GM21526 (cell line): ENCODE data around the gene CCDC74B.
"Not testable (repeated sequence)": the region's sequence is repeated elsewhere in the genome, so short reads cannot be mapped to it uniquely, and the experiment has no call there.

Experiments used
- ATAC-seq: cut with Tn5 transposase; IDR thresholded peaks from one replicate; pipeline ENCODE4 v1.9.1; 2021; ENCODE audit warnings: moderate library complexity; ENCODE audit not compliant: unreplicated experiment, low FRiP score

CCDC74B gene

DNA sequence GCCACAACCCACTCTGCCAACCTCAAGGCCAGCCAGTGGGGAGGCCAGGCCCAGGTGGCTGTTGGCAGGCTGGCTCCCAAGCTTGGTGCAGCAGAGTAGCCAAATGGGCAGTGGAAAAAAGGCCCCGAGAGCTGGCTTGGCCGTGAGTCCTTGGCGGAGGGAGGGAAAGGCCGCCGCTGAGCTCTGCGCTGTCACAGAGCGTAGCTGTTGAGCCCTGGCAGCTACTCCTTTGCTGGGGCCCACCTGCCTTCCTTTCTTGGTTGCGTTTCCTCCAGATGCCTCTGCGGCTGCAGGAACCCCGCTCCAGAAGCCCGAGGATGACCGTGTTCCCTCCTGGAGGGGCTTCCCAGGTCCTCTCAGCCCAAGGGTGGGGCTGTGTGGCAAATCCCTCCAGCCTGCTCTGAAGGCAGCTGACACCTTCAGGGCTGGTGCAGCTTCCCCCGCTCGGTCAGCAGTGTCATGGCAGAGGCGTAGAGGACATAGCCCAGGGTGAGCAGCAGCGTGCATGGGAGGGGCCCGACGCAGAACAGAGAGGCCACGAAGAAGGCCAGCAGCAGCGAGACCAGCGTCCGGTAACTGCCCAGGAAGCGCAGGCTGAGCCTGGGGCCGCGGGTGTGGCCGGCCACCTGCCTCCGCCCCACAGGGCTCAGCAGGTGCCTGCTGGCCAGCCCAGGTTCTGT lies 7.4 kb upstream of the CCDC74B start:
- ATAC-seq: not testable (repeated sequence)

DNA sequence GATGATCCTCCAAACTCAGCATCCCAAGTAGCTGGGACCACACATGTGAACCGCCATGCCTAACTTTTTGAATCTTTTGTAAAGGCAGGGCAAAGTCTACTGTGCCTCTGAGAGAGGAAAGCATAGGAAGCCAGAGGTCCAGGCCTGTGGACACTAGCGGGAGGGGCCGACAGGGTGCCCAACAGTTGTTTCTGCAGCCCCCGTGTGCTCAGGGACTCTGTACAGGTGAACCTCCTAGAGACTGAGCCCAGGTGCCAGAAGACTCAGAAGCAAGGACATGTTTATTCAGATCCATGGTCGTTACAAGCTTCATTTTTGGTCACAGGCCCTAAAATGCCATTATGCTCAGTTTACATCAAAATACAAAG lies 6.2 kb upstream of the CCDC74B start:
- not testable (repeated sequence) for ATAC-seq

DNA sequence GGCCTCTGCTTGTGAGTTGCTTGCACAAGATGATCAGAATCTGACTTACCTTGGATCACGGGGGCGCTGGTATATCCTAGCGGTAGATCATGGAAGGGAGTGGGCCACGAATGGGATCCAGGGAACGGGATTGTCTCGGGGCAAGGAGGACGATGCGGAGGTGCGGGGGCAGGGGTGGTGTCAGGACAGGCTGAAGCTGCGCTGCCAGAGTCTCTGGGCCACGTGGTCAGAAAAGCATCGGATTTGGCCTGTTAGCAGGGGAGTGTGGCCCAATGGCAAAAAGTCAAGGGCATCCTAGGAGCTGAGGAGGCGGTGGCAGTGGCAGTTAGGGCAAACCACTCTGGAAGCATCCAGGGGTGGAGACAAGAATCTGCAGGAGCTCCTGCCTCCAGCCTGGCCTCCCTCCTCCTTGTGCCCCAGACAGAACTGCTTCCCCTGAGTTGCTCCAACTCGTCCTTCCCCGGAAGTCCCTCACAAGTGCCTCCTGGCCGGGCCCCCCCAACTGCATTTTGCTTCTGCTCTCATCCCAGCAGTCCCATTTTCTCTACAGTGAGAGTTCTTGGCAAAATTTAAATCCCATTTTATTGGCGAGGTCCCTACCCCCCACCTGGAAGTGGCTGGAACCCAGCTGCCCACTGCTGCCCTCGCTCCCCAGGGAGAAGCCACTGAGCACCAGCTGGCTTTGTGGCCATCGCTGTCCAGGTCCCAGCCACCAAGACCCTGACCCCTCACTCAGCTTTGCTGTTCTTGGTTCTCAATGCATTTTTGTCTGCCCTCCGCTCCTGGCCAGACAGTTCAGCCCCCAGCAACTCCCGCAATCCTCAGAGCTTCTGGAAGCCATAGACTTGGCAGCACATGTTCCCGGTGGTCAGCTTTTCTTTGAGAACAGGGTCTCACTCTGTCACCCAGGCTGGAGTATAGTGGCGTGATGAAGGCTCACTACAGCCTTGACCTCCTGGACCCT lies 5.6 kb upstream of the CCDC74B start:
- ATAC-seq: no peak

DNA sequence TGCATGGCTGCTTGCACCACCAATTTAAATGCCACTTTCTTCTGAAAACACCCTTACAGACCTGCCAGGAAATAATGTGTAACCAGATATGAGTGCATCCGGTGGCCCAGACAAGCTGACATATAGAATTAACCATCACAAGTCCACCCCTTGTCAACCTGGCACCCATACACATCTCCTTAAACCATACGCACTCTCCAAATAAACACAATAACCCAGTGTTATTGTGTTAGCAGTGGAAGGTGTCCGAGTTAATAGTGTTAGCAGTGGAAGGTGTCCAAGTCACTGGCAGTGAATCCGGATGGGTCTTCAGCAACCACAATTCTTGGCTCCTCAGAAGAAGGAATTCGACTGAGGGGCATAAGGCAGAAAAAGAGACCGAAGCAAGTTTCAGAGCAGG lies 3.6 kb upstream of the CCDC74B start:
- not testable (repeated sequence) for ATAC-seq

DNA sequence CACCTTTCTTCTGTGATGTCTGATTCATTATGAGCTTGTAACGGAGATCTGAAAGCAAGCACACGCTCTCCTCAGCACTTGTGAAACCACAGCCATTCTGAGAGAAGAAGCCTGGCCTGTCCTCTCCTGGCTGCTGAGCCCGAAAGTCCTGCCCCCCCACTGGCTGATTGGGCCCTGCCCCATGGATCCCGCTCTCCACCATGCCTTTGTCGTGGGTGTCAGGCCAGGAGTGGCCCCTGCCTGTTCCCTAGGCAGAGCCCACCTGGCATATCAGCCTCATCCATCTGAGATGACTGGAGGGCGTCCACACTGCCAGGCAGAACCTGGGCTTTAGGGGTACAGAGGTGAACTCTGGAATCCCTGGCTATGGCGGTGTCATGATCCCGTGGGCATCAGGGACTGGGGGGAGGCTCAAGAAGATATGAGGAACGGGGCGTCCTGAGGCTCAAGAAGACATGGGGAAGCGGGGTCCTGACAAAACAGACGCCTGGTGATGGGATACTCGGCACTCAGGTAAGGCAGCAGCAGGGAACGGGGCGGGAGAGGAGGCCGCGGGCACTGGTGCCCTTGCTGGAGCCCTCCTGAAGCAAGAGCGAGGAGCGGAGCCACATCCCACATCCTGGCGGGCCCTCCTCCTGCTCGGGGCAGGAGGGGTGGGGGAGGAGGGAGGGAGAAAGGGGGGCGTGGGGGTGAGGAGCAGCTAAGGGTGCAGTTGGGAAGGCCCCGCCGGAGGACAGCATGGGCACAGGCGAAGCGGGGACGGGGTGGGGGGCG lies 1.5 kb downstream of the CCDC74B start:
- ATAC-seq: not testable (repeated sequence)

DNA sequence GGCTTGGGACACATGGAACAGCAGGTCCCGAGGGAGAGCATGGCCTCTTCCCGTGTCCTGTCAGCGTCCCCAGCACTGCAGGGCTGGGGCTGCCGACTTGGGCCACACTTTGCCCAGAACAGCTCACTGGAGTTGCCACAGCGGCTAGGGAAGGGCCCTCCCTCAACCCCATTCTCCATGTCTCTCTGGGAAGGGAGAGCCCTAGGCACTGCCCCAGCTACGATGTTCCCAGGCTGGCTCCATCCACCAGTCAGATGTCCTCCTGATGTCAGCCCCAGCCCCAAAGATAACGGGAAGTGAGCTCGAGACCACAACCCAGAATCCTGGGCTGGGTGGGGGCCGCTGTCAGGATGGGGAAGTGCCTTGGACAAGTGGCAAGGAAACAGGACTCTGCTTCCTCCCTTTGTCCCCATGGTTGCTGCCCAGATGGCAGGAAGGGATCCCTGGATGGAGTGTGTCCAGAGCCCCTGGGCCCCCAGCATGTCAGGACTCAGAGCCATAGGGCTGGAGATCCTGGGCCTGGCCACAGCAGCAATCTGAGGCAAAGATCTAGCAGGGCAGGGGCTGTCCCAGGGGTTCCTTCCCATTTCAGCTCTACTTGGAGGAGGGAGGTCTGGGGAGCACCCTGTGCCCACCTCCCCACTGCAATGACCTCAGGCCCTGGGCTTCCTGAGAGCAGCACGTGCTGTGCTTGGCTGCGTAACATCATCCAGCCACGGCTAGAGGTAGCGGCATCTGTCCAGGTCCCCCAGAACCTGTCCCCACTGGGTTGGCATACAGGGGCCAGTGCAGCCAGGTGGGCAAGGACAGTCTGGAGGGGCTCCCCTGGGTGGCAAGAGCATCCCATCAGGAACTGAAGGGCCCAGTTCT lies 2.3 kb downstream of the CCDC74B start:
- ATAC-seq: not testable (repeated sequence)

DNA sequence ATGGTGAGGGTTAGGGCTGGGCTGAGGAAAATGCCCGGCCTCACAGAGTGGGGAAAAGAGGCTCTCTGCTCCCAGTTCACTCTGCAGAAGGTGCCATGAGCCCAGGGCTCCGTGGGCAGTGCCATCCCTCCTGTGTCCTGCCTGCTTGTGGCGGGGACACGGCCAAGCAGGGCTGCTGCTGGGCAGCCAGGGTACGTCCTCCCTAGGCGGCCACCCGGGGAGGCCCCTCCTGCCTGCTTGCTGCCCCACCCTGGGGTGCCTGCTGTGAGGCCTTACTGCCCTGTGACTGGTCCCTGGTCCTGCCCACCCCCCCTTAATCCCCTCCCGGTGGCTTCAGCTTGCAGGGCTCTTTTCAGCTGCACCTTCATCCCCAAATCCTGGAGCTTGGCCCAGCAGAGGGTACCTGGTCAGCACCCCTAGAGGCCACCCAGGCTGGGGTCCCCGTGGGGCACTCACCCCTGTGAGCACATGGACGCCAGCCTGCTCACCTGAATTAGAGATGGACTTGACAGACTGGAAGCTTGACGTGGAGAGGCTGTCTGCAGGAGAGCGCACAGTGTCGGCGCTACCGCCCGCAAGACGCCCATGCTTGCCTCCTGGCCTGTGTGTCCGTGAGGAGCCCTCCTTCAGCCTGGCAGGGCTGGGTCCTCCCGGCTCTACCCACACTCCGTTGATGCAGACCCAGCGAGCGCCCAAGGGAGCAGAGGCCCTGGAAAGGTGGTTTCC lies 3.1 kb downstream of the CCDC74B start:
- ATAC-seq: not testable (repeated sequence)

DNA sequence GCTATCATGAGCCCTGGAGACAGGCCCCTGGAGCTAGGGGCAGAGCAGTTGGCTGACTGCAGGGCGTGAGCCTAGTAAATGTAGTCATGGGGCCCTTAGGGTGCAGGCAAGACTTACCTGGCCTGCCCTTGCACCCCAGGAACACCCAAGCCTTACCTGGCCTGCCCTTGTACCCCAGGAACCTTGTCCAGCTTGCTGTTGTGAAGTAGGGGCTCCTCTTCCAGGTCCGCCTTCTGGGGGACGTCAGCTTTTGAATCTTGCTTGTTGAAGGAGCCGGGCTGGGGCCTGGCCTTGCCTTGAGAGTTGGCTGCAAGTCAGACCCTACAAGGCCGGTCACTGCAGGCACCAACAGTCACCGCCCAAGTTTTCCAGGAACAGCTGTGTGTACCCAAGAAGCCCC lies 3.9 kb downstream of the CCDC74B start:
- not testable (repeated sequence) for ATAC-seq

DNA sequence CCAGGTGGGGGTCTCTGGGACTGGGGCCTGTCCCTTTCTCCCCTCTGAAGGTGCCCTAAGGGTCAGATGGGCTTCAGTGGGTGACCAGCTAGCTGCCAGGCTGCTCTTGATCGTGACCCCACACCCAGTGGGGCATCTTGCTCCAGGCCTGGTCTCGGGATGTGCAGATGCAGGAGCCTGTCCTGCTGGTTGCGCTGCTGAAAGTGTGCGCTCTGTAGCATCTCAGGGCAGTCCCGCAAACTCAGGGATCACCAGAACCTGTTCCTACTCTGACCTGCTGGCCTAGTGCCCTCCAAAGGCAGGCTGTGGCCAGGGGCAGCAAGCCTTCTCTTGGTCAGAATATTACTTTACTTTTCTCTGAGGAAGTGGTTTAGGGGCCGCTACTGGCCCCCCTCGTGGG lies 4.4 kb downstream of the CCDC74B start:
- ATAC-seq: not testable (repeated sequence)

DNA sequence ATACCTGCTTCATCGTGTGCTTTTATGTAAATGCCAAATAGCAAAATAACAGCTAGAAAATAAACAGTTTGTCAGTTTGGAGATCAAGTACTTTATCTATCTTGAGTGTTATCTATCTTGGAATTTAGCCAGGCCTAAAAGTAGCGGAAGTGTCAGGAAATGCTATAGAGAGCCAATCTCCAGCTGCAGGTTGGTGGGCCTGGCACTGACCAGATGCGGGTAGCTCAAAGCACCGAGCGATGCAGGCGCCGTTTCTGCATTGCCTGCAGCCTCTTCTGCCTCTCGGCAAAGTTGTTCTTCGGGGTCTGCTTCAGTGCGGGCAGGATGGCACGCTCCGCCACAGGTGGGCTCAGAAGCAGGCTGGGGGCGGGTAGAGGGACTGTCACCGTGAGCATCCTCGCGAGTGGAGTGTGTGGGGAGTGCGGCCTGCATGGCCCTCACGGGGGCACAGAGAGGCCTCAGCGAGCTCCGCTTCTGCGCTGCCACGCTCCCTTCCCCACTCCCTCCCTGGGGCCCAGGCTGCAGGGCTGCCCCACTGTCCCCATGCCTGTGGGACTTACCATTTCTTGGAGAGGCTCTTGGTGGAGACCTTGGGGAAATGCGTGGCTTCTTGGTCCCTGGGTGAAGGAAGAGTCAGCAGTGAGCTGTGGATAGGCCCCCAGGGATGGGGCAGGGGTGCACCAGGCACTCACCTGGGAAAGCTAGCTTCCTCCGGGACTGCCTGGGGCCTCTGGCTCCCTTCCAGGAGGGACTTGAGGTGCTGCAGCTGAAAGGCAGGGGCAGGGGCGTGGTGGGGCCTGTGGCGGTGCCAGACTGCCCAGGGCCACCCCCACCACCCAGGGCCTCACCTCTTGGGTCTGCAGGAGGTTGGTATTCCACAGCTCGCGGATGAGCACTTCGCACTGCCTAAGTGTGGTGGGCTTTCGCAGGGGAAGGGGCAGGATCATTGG lies 5.3 kb downstream of the CCDC74B start:
- not testable (repeated sequence) for ATAC-seq

DNA sequence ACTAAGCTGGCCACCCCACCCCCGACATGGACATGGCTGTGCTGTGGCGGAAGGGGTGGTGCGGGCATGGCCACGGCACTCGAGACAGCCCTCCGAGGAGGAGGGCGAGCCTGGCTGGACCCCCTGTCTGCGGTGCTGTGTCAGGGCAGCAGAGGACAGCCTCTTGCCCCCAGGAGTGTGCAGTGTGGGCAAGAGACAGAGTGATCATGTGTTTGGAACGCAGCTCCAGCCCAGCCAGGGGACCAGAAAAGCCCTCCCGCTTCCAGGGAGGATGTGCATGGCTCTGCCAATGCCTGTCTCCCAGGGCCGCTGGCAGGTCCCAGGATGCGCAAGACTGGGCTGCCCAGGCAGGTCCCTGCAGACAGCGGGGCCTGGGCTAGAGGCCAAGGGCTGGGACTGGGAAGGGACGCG lies 6.1 kb downstream of the CCDC74B start:
- not testable (repeated sequence) for ATAC-seq

DNA sequence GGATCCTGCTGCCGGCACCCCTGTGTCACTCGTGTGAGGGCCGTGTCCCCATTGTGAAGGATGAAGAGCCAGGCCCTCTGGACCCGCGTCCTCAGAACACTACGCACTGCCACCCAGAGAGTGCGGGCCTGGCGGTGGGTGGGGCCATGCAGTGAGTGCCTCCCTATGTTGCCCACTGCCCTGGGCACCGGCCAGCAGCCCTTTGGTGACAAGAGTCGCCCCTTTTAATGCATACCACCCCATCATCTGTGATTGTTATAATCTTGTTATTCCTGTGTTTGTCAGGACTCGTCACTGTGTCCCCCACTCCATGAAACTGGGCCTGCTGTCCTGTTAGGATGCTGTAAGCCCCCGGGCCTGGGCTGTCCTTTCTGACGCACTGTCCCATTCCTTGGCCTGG lies 6.6 kb downstream of the CCDC74B start:
- not testable (repeated sequence) for ATAC-seq

DNA sequence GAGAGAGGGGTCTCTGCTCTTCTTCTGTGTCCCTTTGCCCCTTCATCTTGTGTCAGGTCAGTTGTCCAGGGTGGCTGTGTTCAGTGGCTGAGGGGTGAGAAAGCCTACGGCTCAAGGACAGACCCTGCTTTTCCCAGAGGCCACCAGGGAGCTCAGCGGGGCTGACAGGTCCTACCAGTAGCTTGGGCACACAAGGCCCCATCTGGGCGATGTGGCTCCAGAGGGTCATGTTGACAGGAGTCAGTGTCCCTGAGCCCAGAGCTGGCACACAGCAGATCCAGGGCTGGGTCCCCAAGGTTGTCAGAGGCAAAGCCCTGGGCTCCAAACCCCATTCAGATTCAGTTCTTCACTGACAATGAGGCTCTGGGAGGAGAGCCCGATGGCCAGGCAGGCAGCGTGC lies 7.8 kb downstream of the CCDC74B start:
- ATAC-seq: not testable (repeated sequence)

DNA sequence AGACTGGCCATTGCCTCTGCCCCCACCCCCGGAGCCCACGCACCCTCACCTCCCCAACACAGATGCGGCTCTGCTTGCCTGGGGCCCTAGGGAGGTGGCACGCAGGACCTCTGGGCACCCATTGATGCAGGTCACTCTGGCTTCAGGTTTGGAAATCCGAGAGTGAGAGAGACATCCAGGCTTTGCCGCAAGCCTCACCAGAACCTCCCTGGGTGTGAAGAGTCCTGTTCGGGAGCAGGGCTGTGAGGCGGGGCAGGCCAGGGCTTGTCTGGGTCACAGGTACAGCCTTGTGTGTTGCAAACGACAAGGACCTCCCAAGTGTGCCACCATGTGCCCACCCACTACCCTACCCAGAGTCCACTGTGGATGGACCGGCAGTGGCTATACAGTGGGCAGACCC lies 8.4 kb downstream of the CCDC74B start:
- ATAC-seq: not testable (repeated sequence)

DNA sequence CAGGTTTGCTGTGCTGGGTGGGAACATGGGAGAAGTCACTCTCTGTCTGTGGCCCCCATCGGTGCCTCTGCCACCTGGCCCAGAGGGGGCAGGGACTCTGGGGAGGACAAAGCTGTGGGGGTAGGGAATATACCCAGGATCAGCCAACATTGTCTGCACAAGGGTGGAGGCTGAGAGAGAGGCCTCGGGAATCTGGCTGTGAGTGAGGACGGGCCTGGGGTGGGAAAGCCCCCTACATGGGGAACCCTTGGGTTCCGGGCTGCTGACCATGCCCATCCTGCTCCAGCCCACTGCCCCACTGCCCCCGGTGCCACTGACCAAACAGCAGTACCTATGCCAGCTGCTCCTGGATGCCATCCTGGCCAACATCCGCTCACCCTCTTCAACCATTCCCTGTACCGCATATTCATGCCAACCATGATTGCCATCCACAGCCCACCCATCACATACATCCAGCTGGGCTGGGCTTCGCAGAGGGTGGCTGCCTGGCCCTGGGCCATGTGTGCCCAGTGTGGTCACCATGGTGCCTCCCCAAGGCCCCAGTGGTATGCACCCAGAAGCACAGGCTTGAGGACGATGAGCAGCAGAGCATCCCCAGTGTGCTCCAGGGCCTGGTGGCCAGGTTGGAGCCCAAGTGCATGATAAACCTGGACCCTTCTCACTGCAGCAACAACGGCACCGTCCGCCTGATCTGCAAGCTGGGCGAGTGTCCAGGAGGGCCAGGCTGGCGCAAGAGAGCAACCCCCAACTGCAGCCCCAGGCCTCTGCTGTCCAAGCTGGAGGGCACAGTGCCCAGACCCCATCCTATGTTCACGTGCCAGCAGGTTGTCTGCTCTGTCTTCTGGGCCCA lies 9.0 kb downstream of the CCDC74B start:
- ATAC-seq: no peak

DNA sequence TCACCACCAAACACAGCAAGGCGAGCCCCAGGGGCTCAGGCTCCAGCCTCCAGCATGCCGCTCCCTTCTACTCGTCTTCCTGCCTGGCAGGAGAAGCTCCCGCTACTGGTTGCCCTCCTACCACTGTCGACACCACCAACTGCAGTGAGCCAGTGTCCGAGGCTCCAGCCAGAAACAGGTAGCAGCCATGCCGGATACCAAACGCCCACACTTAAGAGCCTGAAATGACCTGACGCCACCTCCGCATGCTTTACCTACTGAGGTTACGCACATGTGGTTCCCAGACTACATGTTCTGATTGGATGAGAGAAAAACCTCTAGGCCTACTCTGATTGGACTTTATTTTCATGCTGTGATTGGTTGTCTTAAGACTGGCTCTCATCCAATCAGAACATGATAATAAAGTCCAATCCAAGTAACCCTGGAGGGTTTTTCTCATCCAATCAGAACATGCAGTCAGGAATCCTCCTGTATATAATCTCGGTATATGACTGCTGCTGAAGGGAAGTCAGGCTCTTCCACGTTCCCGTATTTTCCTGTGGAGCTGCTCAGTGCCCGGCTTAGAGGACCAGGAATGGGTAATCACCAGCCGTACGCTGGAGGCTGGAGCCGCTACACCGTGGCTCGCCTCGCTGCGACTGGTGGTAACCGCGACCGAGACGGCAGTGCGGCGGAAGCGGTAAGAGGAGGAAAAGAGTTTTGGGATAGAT lies 15.6 kb downstream of the CCDC74B start, which contains the start of gene POTEF:
Gene POTEF (minus strand): TSS at position 103 of the 710 bp plus-strand sequence. CDS start 8,707 bp downstream, outside the sequence.
- ATAC-seq: not testable (repeated sequence)
